ENCODE results near the gene ADGRE3.
A peak's percentile ranks its signal among the peaks of the same experiment; 100 is the strongest.

ADGRE3 gene, protein sequence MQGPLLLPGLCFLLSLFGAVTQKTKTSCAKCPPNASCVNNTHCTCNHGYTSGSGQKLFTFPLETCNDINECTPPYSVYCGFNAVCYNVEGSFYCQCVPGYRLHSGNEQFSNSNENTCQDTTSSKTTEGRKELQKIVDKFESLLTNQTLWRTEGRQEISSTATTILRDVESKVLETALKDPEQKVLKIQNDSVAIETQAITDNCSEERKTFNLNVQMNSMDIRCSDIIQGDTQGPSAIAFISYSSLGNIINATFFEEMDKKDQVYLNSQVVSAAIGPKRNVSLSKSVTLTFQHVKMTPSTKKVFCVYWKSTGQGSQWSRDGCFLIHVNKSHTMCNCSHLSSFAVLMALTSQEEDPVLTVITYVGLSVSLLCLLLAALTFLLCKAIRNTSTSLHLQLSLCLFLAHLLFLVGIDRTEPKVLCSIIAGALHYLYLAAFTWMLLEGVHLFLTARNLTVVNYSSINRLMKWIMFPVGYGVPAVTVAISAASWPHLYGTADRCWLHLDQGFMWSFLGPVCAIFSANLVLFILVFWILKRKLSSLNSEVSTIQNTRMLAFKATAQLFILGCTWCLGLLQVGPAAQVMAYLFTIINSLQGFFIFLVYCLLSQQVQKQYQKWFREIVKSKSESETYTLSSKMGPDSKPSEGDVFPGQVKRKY

DNA sequence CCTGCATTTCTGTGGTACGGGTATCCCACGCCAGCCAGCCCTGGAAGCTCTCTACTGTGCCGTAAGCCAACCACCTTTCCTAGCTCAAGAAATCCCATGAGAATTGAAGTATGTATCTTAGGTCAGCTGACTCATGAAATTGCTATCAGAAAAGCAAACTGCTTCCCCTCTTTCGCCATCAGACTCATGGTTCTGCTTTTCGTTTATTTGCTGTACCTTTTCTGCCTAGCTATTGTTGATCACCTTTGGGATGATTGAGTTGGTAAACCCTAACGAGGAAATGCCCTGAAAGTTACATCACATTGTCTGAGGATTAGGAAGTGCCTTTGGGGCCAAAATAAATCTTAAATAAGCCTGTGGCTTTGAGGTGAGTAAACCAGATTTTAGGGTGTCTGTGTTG lies at the start of gene ADGRE3:
Gene ADGRE3, minus strand, starts transcription at position 81 of the 400 bp plus-strand sequence. Its CDS starts 74 bp downstream, at position 7.
- no peak for FAIRE-seq
- no peak for DNase-seq (ENCODE audit: low spot score)

DNA sequence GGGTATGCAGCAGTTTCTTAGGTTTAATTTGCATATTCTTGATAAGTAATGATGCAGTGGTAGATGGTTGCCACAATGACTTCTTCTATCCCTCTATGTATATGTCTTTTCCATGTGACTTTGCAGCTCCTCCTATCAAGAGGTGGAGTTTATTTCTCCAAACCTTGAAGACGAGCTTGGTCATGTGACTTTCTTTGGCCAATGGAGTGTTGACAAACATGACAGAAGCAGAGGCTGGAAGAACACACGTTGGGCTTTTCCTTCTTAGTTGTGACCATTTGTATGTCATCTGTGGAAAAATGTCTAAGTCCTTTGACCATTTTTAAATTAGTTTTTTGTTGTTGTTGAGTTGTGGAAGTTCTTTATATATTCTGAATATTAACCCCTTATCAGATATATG lies 47.5 kb upstream of the ADGRE3 start:
- DNase-seq (ENCODE audit: low spot score) (no peak), FAIRE-seq (no peak)

DNA sequence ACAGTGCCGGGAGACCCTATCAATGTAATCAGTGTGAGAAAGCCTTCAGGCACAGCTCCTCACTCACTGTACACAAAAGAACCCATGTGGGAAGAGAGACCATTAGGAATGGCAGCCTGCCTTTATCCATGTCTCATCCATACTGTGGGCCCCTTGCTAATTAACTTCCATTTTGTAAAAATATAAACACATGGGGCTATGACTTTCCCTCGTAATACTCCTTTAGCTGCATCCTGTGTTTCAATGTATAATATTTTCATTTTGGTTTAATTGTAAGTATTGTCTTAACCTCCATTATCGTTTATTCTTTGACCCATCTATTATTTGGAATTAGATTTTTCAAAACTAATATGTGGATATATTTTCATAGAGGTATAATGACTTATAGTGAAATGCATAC lies 44.5 kb upstream of the ADGRE3 start:
- DNase-seq (ENCODE audit: low spot score) (no peak), FAIRE-seq (no peak)

DNA sequence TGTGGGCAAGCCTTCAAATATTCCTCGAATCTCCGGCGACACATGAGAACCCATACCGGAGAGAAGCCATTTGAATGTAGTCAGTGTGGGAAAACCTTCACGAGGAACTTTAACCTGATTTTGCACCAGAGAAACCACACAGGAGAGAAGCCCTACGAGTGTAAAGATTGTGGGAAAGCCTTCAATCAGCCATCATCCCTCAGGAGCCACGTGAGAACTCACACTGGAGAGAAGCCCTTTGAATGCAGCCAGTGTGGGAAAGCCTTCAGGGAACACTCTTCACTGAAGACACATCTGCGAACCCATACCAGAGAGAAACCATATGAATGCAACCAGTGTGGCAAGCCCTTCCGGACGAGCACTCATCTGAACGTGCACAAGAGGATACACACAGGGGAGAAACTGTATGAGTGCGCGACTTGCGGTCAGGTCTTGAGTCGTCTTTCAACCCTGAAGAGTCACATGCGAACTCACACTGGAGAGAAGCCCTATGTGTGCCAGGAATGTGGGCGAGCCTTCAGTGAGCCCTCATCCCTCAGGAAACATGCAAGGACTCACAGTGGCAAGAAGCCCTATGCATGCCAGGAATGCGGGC lies 44.0 kb upstream of the ADGRE3 start:
- DNase-seq (ENCODE audit: low spot score) (no peak), FAIRE-seq (no peak)

DNA sequence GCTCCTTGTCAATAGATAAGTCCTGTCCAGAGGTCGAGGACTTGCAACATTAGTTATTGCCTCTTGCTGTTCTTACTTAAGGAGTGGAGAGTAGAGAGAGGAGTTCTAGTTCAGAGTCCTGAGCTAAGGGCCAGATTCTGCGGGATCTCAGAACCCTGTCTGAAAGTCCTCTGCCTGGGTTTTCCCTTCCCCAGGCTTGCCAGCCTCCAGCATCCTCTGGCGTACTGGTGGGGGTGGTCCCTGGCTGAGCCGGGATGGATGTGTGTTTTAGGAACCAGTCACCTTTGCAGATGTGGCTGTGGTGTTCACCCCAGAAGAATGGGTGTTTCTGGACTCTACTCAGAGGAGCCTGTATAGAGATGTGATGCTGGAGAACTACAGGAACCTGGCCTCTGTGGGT lies 41.2 kb upstream of the ADGRE3 start:
- FAIRE-seq, result no peak
- no peak for DNase-seq (ENCODE audit: low spot score)

DNA sequence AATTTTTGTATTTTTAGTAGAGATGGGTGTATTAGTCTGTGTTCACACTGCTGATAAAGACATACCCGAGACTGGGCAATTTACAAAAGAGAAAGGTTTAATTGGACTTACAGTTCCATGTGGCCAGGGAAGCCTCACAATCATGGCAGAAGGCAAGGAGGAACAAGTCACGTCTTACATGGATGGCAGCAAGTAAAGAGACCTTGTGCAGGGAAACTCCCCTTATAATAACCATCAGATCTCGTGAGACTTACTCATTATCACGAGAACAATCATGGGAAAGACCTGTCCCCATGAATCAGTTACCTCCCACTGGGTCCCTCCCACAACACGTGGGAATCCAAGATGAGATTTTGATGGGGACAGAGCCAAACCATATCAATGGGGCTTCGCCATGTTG lies 29.8 kb upstream of the ADGRE3 start:
- DNase-seq (ENCODE audit: low spot score) (no peak), FAIRE-seq (no peak)

DNA sequence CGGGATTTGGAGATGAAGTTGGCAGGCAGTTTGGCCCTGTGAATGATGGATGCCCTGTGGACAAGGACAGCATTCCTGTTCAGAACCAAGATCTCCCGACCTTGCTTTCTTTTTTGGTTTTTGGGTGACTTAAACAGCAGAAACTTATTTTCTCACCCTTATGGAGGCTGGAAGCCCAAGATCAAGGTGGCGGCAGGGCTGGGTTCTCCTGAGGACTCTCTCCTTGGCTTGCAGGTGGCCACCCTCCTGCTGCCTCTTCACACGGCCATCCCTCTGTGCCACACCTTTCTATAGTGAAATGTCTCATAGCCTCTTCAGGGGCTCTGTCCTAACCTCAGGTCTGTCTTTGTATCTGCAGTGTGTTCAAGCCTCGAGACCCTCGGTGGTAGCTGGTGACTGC lies 29.2 kb upstream of the ADGRE3 start:
- no peak for DNase-seq (ENCODE audit: low spot score)
- FAIRE-seq, result no peak

DNA sequence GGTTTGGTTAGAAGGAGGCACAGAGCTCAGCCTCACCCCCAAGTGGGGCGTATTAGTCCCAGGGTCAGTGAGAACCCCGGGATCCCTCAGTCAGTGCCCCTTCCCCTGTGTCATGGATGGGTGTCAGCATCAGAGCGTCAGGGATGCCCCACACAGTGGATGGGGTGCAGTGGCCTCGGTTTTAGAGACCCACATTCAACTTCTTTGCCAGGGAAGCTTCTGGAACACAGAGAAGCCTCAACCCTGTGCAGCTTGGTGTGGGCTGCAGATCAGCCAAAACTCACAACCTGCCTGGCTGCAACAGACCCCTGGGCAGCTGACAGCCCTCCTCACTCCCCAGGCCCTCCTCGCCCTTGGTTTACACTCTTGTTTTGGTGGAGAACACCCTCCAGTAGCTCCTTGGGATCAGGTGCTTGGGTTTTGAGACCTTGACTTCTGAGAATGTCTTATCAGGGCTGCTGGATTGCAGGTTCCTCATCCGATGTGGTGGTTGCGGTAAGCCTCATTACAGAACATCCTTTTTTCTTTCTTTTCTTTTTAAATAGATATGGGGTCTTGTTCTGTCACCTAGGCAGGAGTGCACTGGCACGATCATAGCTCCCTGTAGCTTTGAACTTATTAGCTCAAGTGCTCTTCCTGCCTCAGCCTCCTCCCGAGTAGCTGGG lies 26.2 kb upstream of the ADGRE3 start:
- FAIRE-seq (no peak), DNase-seq (ENCODE audit: low spot score) (no peak)

DNA sequence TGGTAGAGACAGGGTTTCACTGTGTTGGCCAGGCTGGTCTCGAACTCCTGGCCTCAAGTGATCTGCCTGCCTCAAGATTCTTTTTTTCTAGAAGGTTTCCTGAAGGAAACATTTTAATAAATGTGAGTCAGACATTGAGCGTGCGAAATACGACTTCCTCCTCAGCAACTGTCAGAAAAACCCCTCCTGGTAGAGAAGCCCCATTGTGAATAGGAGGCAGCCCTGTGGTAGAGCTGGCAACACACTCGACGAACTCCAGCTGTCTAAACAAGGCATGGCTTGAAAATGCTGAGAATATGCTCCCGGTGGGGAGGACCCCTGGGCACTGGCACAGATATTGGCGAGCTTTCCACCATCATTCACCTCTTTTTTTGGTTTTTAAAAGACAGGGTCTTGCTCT lies 25.0 kb upstream of the ADGRE3 start:
- DNase-seq (ENCODE audit: low spot score) (no peak), FAIRE-seq (no peak)

DNA sequence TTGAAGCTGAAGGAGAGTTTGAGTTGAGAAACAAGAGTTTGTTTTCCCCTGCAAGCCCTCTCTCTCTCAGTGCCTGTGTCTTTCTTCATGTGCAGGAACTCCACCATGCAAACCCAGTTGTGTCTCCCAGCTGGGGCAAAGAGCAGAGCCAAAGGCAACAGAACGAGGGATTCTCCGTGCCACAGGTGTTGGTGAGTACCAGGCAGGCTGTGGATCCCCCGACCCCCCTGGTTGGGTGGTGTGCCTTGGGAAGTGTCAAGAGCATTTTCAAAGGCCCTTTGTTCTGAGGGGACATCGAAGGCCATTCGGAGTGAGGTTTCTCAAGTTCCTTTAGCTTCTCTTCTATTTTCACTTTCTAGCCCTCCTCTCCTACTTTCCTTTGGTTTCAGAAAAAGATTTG lies 20.8 kb upstream of the ADGRE3 start:
- DNase-seq (ENCODE audit: low spot score) (no peak), FAIRE-seq (no peak)

DNA sequence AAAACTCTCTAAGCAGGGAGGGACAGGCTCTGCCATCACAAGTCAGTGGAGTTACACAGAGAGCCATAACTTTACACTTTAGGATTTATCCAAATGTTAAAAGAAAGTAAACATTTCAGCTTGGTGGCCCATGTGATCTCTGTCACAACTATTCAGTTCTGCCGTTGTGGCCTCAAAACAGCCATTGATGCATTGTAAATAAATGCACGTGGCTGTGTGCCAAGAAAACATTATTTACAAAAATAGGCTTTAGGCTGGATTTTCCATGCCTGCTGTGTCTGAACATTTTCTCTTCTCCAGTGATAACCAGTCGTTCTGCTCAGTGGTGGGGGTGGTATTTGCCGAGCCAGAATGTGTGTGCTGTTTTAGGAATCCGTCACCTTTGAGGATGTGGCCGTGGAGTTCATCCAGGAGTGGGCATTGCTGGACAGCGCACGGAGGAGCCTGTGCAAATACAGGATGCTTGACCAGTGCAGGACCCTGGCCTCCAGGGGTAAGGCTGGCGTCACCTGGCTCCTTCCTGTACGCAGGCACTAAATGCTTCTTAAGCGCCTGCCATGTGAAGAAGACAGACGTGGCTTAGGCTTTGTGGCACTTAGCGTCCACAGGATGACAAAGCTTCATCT lies 20.1 kb upstream of the ADGRE3 start:
- no peak for DNase-seq (ENCODE audit: low spot score)
- no peak for FAIRE-seq

DNA sequence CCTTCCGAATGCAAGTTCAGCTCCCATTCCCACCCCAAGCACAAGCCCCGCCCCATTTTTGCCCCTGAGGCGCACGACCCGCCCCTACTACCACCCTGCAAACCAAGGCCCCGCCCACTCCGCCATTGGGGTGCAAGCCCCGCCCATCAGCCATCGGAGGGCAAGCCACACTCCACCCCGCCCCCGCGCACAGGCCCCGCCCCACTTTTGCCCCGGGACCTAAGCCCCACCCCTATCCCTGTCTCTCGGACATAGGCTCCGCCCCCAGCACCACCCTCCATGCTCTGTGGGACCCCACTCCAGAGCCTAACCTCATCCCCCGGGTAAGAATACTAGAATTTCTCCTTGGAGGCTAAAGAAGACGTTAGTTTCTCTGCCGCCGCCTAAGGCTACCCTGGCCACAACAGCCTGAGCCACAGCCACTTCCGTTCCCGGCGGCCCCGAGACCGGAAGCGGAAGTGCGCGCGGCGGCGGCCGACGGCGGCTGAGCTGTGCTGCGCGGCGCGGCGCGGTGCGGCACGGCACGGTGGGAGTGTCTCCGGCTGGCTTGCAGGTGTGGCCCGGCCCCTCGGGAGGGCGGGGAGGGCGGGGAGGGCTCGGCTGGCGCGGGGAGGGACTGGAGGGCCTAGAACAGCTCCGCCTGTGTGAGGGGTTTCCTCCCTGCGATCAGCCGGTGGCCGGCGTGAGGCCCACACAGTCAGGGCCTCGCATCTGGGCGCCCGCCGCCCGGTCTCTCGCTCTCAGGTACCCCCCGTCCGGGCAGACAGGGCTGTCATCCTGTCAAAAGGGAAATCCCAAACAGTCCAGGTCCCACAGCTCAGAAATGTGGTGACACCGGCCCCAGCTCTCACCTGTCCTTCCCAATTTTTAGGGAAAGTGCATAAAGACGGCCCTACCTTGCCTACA lies 15.2 kb upstream of the ADGRE3 start, which contains the start of gene ZNF333:
Gene ZNF333, plus strand, starts transcription at position 451 of the 906 bp plus-strand sequence. CDS start 3,444 bp downstream, outside the sequence.
- DNase-seq (ENCODE audit: low spot score) (peak; percentile 95), FAIRE-seq (no peak)

DNA sequence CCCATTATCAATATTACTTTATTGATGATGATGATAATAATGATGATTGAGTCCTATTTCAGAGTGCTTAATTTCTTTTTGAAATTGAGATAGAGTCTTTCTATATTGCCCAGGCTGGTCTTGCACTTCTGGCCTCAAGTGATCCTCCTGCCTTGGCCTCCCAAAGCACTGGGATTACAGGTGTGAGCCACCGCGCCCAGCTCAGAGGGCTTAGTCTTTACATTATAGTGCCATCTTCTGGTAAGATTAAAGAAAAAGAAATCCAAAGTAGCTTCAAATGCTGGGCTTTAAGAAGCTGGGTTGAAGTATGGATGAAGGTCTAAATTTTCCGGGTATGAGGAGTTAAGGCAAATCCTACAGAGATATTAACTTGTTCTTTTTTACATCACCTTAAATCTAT lies 11.8 kb upstream of the ADGRE3 start:
- DNase-seq (ENCODE audit: low spot score), result no peak

DNA sequence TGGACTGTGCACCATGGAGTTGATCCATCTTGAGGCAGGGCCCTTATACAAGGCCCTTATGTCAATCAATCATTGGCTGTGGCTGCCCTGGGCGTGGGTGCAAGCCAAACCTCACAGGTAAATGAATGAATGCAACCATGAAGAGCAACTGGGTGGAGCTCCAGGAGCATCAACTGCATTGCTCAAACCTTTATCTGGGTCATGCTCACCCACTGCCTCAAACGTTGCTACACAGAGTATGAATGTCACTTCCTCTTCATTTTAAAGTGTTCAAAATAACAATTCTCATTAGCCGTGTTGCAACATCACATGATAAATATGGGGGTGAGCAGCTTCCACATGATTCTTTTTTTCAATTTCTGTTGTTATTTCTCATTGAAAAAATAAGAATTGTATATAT lies 8.8 kb upstream of the ADGRE3 start:
- DNase-seq (ENCODE audit: low spot score) (no peak), FAIRE-seq (no peak)

More for the DNA sequence above, 11.8 kb upstream of the ADGRE3 start:
- FAIRE-seq, result no peak

DNA sequence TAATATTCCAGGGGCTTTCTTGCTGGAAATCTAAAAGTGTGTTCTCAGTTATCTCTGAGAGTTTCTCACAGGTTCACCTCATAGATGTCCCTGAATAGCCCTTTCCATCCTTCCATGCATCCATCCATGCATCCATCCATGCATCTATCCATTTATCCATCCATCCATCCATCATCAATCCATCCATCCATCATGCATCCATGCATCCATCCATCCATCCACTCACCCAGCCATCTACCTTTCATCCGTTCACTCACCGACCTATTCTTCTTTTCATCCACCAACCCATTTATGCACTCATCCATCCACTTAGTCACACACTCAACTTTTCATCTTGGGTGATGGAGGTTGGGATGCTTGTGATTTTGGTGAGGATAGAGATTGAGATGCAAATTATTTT lies 7.4 kb upstream of the ADGRE3 start:
- DNase-seq (ENCODE audit: low spot score), result no peak
- FAIRE-seq, result no peak

DNA sequence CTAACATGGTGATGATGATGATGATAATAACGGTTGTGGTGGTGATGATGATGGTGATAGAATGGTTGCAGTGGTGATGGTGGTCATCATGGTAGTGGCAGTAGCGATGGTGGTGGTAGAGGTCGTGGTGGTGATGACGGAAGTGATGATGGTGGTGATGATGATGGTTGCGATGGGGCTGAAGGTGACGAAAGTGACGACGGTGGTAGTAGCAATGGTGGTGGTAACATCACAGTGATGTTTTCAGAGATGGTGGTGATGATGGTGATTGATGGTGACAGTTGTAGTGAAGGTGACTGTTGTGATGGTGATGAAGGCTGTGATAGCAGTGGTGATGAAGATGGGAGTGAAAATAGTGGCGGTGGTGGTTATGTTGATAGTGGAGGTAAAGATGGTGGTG lies 3.6 kb upstream of the ADGRE3 start:
- FAIRE-seq (no peak), DNase-seq (ENCODE audit: low spot score) (no peak)

DNA sequence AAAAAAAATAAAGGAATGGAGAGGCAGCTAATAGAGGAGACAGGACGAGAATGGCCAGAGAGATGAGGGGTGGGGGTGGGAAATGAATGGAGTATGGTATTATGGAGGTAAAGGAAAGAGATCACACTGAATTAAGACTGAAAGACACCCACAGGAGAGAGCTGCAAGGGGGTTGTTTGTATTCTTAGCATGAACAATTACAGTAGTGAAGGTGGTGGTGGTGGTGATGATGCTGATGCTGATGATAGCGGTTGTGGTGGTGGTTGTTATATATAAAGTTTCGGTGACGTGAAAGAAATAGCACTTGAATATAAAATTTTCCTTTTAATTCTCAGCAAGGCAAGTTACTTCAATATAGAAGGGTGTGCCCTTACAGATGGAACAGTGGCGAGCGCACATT lies 2.8 kb upstream of the ADGRE3 start:
- FAIRE-seq, result no peak

DNA sequence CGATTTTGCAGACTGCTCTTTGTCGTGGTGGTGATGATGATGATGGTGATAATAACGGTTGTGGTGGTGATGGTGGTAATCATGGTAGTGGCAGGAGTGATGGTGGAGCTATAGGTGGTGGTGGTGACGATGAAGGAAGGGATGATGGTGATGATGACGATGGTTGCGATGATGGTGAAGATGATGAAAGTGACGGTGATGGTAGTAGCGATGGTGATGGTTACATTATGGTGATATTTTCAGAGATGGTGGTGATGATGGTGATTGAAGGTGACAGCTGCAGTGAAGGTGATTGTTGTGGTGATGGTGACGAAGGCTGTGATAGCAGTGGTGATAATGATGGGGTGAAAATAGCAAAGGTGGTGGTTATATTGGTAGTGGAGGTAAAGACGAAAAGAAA lies 2.1 kb upstream of the ADGRE3 start:
- DNase-seq (ENCODE audit: low spot score) (no peak), FAIRE-seq (no peak)

More for the DNA sequence above, 2.8 kb upstream of the ADGRE3 start:
- DNase-seq (ENCODE audit: low spot score), result no peak

DNA sequence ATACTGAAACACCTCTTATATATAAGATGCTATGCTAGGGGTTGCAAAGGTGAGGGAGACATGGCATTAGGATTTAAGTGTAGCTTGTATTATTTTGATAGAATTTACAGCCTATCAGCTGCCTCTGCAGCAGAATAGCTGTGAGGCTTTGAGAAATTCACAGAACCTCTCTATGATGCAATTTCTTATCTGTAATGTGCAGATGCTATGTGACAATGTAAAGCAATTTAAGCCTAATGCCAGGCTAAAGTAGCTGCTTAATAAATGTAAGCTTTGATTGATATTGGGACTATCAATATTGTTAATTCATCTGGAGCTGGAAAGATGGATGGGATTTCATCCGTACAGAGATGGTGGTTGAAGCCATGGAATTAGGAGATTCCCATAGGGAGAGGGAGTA lies 1.6 kb downstream of the ADGRE3 start:
- no peak for FAIRE-seq

DNA sequence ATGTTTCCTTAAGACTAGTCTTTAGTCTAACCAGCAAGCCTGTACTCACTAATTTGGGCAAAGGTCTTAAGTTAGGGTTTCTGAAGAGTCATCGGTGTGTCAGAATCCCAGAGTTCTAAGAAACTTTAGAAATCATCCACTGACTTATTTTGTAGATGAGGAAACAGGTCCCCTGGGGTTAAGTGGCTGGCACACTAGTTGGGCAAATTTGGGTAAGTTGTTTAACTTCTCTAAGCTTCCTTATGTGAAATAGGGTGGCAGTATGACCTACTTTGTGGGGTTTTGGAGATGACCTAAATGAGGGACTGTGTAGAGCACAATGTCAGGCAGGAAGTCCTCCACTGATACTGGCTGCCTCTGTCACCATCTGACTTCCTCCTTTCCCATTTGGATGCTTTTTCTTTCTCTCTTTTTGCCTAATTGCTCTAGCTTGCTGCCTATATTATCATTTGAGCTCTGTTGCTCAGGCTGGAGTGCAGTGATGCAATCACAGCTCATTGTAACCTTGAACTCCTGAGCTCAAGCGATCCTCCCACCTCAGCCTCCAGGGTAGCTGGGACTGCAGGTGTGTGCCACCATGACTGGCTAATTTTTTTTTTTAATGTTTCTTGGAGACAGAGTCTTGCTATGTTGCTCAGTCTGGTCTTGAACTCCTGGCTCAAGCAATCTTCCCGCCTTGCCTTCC lies 2.3 kb downstream of the ADGRE3 start:
- no peak for FAIRE-seq
- no peak for DNase-seq (ENCODE audit: low spot score)

More for the DNA sequence above, 1.6 kb downstream of the ADGRE3 start:
- no peak for DNase-seq (ENCODE audit: low spot score)

Data from urothelium cell line (cell line).